Activated B cell treated with CpG ODN at 0.5 μM for 24 hours (primary cell): ENCODE measurements around the gene TSPAN11. TPM values are rescaled to one million over a fixed set of nuclear protein-coding genes. Genes with fewer than 3 reads are reported as not detected.

Experiments used
- ATAC-seq: fragments of 200-7000 bp; cut with Tn5 transposase; one replicate; pipeline ENCODE4 v1.10.0; 2021; ENCODE audit warnings: low read depth, mild to moderate bottlenecking, moderate library complexity
- CTCF ChIA-PET: fragments of 350-600 bp; sonication (Branson Sonifier 250); formaldehyde crosslinking; loops from one replicate; lab custom pipeline; 2021; ENCODE audit warnings: antibody characterized with exemption; lab: Charles Lee
- POLR2A ChIA-PET: fragments of 350-600 bp; sonication (Branson Sonifier 250); formaldehyde crosslinking; loops from one replicate; lab custom pipeline; 2021; ENCODE audit warnings: antibody characterized with exemption; lab: Charles Lee
- DNase-seq: peaks from one replicate; pipeline ENCODE4 v3.0.0; 2022
- H3K27ac Mint-ChIP-seq: one replicate; pipeline ENCODE4 v1.8.0; 2020; ENCODE audit warnings: mixed read lengths
- H3K27me3 Mint-ChIP-seq: one replicate; pipeline ENCODE4 v1.8.0; 2021; ENCODE audit warnings: mixed read lengths
- H3K36me3 Mint-ChIP-seq: one replicate; pipeline ENCODE4 v1.8.0; 2021; ENCODE audit warnings: low read depth, mixed read lengths
- H3K4me1 Mint-ChIP-seq: one replicate; pipeline ENCODE4 v1.8.0; 2021; ENCODE audit warnings: mixed read lengths
- H3K4me3 Mint-ChIP-seq: one replicate; pipeline ENCODE4 v1.8.0; 2020; ENCODE audit warnings: mild to moderate bottlenecking, mixed read lengths
- H3K9me3 Mint-ChIP-seq: one replicate; pipeline ENCODE4 v1.8.0; 2020; ENCODE audit warnings: mixed read lengths
- CTCF ChIP-seq: fragments of 200-600 bp; IDR thresholded peaks from one replicate; pipeline ENCODE4 v1.8.0; 2022; ENCODE audit warnings: antibody characterized with exemption, mild to moderate bottlenecking
- intact Hi-C: fragments of 100-400 bp; cut with micrococcal nuclease; formaldehyde crosslinking; loops from one replicate; pipeline ENCODE4 v1.15.1; 2024
- total RNA-seq: library from RNA; stranded (reverse); gene quantifications from 2 replicates; pipeline ENCODE4 v1.2.3, GENCODE V29; 2022

The TSPAN11 gene
- total RNA-seq: not detected in 2 replicates

GRCh38 chr12:30926243-30927221 is at the start of gene TSPAN11:
Gene TSPAN11, plus strand, starts transcription at chr12:30926748. Its CDS starts 27,244 bp downstream, at chr12:30953992.
- ChIA-PET CTCF (no interaction called here), POLR2A (no interaction called here)
- Mint-ChIP-seq H3K4me1 (no peaks in the 10 kb centered on the region), H3K4me3 (no peak within 1 kb of the TSS), H3K36me3 (no peaks in the 10 kb centered on the region), H3K27ac (no peak within 1 kb of the TSS), H3K27me3 (peaks cover 53% of the 10 kb centered on the region), H3K9me3 (no peaks in the 10 kb centered on the region)
- ATAC-seq: no peak
- TF ChIP-seq CTCF: no peak
- intact Hi-C loops: no loop called here
- DNase-seq: no peak

- Mint-ChIP-seq H3K4me1 (no peaks in the 10 kb centered on the region), H3K4me3 (no peak overlapping the region), H3K36me3 (no peaks in the 10 kb centered on the region), H3K27me3 (peaks cover 26% of the 10 kb centered on the region), H3K27ac (no peak overlapping the region), H3K9me3 (no peaks in the 10 kb centered on the region)
- intact Hi-C loops: no loop called here
- DNase-seq (no peak), ATAC-seq (no peak)
- ChIA-PET POLR2A (no interaction called here), CTCF (no interaction called here)
- no peak for TF ChIP-seq CTCF
These were observed 49.3 kb upstream of the TSPAN11 start for GRCh38 chr12:30877105-30877875.

GRCh38 chr12:30878024-30878423 is 48.5 kb upstream of the TSPAN11 start:
- Mint-ChIP-seq H3K36me3 (no peaks in the 10 kb centered on the region), H3K4me1 (no peaks in the 10 kb centered on the region), H3K27me3 (peaks cover 26% of the 10 kb centered on the region), H3K27ac (no peak overlapping the region), H3K4me3 (no peak overlapping the region), H3K9me3 (no peaks in the 10 kb centered on the region)
- CTCF ChIA-PET: no interaction called here
- no peak for TF ChIP-seq CTCF
- DNase-seq: no peak
- ATAC-seq: no peak
- POLR2A ChIA-PET: no interaction called here
- intact Hi-C loops: no loop called here

- Mint-ChIP-seq H3K27me3 (peaks cover 23% of the 10 kb centered on the region), H3K4me3 (no peak overlapping the region), H3K4me1 (no peaks in the 10 kb centered on the region), H3K27ac (no peak overlapping the region), H3K9me3 (peaks cover 2% of the 10 kb centered on the region), H3K36me3 (no peaks in the 10 kb centered on the region)
- DNase-seq (no peak), ATAC-seq (no peak)
- no peak for TF ChIP-seq CTCF
- intact Hi-C loops: no loop called here
- ChIA-PET CTCF (no interaction called here), POLR2A (no interaction called here)
These were observed 46.5 kb upstream of the TSPAN11 start for GRCh38 chr12:30880061-30880460.

GRCh38 chr12:30880813-30881212 is 45.7 kb upstream of the TSPAN11 start:
- CTCF ChIA-PET: no interaction called here
- H3K27me3 Mint-ChIP-seq: peaks cover 23% of the 10 kb centered on the region
- POLR2A ChIA-PET: no interaction called here
- H3K9me3 Mint-ChIP-seq: peaks cover 2% of the 10 kb centered on the region
- no peaks in the 10 kb centered on the region for H3K4me1 Mint-ChIP-seq
- H3K27ac Mint-ChIP-seq: no peak overlapping the region
- intact Hi-C loops: no loop called here
- no peak for ATAC-seq
- TF ChIP-seq CTCF: no peak
- H3K4me3 Mint-ChIP-seq: no peak overlapping the region
- no peak for DNase-seq
- no peaks in the 10 kb centered on the region for H3K36me3 Mint-ChIP-seq
